Measurements from ENCODE around the gene FAM83D. TPM values are rescaled to one million over a fixed set of nuclear protein-coding genes. Genes with fewer than 3 reads are reported as not detected.

FAM83D gene
- total RNA-seq, 4 donors from 2014 or later = 8.7 to 17.4 (median 14.0) TPM

DNA sequence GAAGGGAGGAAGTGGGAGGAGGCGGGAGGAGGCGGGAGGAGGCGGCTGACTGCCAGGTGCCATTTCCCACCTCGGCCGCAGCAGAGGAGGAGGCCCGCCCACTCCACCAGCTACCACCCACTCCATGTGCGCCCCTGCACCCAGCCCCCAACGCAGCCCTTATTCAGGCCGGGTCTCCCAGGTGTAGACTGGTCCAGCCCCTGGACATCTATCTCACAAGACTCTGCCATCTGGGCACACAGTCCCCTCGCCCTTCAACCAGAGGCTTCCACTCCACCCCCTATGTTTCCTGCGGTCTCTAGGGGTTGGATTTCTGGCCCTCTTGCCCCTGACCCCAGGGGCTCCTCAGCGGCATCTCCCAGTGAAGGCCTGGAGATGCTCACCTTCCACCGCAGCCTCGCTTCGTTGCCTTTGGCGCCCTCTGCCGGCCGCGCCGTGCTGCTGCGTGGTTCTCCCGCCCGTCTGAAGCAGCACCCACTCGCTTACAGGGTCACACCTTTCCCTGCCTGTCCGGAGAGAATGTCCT is 32.6 kb upstream of the FAM83D start:
- DNase-seq (ENCODE audit: low spot score in 2 of 2) = peak in 1 of 2 donors; percentile 93
- 8% methylated on average over 21 to 25 of the region's 25 CpGs for WGBS, 2 donors
- H3K4me3 ChIP-seq (ENCODE audit: low read depth, poor library complexity, severe bottlenecking) = no peak overlapping the region
- intact Hi-C loops (cut with DNase I; ENCODE audit: low total_unique reads) = loop anchor here (10.0 kb wide), 1 partner anchor 249 kb away; no protein-coding TSS in a partner anchor
- TF ChIP-seq POLR2A (IDR thresholded peaks at IDR 0.05) (no peak), CTCF (IDR thresholded peaks at IDR 0.05) (no peak)

- DNase-seq (ENCODE audit: low spot score in 2 of 2) = no peak
- intact Hi-C loops (cut with DNase I; ENCODE audit: low total_unique reads) = loop anchor here (10.0 kb wide), 1 partner anchor 249 kb away; no protein-coding TSS in a partner anchor
- no peak overlapping the region for H3K4me3 ChIP-seq (ENCODE audit: low read depth, poor library complexity, severe bottlenecking)
- TF ChIP-seq POLR2A (IDR thresholded peaks at IDR 0.05) (no peak), CTCF (IDR thresholded peaks at IDR 0.05) (no peak)
- WGBS, 2 donors = 23 to 28% methylated on average over 21 to 30 of the region's 30 CpGs
Observed at GRCh38 chr20:38894091-38894847, 31.9 kb upstream of the FAM83D start.

- DNase-seq (ENCODE audit: low spot score in 2 of 2) = no peak
- TF ChIP-seq CTCF (IDR thresholded peaks at IDR 0.05) = no peak
- intact Hi-C loops (cut with DNase I; ENCODE audit: low total_unique reads) = loop anchor here (10.0 kb wide), 1 partner anchor 251 kb away; no protein-coding TSS in a partner anchor
- H3K4me3 ChIP-seq (ENCODE audit: low read depth, poor library complexity, severe bottlenecking) = no peak overlapping the region
- WGBS, 2 donors = 62 to 71% methylated on average over 9 of the region's 9 CpGs
Observed at GRCh38 chr20:38895098-38895949, 30.9 kb upstream of the FAM83D start.

DNA sequence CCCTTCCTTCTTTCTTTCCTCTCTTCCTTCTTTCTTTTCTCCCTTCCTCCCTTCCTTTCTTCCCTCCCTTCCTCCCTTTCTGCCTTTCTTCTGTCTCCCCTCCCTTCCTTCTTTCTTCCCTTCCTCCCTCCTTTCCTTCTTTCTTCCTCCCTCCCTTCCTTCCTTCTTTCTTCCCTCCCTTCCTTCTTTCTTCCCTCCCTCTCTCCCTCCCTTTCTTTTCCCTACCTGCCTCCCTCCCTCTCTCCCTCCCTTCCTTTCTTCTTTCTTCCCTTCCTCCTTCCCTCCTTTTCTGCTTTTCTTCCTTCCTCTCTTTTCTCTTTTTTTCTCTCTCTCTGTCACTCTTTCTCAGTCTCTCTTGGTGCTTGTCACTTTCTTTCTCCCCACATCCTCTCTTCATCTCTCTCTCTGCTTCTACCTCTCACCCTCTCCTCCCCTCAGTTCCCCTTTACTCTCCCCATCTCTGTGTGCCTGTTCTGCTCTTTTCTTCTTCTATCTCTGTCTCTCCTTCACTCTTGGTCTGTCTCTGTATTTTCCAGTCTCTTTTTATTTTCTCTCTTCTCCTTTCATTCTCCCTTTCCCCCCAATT is 30.1 kb upstream of the FAM83D start:
- no peak for TF ChIP-seq POLR2A (IDR thresholded peaks at IDR 0.05)
- TF ChIP-seq CTCF (IDR thresholded peaks at IDR 0.05) = no peak
- no peak for DNase-seq (ENCODE audit: low spot score in 2 of 2)
- intact Hi-C loops (cut with DNase I; ENCODE audit: low total_unique reads) = loop anchor here (10.0 kb wide), 1 partner anchor 251 kb away; no protein-coding TSS in a partner anchor
- no peak overlapping the region for H3K4me3 ChIP-seq (ENCODE audit: low read depth, poor library complexity, severe bottlenecking)

DNA sequence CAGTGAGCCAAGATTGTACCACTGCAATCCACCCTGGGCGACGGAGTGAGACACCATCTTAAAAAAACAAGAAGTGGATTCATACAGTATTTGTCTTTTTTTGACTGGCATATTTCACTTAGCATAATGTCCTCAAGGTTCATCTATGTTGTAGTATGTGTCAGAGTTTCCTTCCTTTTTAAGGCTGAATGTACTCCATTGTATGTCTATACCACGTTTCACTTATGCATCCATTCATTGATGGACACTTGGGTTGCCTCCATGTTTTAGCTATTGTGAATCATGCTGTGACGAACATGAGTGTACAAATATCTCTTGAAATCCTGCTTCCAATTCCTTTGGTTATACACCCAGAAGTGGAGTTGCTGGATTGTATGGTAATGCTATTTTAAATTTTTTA is 28.9 kb upstream of the FAM83D start:
- no peak for DNase-seq (ENCODE audit: low spot score in 2 of 2)
- no peak overlapping the region for H3K4me3 ChIP-seq (ENCODE audit: low read depth, poor library complexity, severe bottlenecking)
- intact Hi-C loops (cut with DNase I; ENCODE audit: low total_unique reads) = loop anchor here (10.0 kb wide), 1 partner anchor 252 kb away; no protein-coding TSS in a partner anchor
- WGBS, 2 donors = 80 to 85% methylated on average over 4 of the region's 4 CpGs
- TF ChIP-seq POLR2A (IDR thresholded peaks at IDR 0.05) (no peak), CTCF (IDR thresholded peaks at IDR 0.05) (no peak)
